ENCODE results near the gene GTF2F1.
"Not testable (repeated sequence)": the region's sequence is repeated elsewhere in the genome, so short reads cannot be mapped to it uniquely, and the experiment has no call there.

GTF2F1 gene

DNA sequence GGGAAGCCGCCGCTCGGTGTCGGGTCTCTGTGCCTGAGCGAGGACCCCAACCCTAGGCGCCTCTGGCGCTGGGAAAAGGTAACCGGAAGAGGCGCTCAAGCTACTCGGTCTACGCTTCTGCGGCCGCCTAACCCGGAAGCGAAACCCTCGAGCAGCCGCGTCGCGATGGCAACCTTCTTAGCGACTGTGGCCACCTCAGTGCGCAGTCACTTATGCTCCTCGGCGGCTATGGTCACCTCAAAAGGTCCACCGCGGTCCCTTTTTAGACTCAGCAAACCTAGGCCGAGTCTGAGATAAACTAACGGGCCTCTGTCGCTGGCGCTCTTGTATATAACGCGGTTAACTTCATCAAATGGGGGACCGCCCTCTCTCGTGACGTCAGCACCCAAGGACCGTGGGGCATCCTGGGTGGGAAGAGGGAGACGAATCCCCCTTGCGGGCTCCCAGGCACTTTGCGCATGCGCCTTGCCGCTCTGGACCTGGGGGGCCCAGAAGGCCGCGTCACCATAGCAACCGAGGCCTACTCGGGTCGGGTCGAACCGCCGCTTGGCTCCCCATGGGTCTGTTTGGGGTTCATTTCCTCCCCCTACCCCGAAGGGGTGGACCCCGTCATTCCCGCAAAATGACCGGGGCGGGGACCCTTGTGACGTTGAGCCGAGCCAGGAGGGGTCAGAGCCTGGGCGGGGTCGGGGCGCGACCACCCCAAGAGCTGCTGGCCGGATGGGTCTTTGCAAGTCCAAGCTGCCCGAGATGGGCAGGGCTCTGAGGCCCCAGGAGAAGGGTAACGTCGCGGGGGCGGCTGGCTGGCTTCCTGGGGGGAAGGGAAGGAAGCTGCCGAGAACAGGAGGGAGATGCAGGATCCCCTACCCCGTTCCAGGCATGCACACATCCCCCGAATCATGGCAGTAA lies at the start of gene GTF2F1:
TSS of gene GTF2F1 (minus strand) at position 91 of the 909 bp plus-strand sequence. CDS start 169 bp downstream, outside the sequence.
- DNase-seq (ENCODE audit: low read depth in 2 of 2), result peak; percentile 92 to 96

- no peak for DNase-seq (ENCODE audit: low read depth in 2 of 2)
Observed at GRCh38 chr19:6442087-6442688, 49.2 kb upstream of the GTF2F1 start.

DNA sequence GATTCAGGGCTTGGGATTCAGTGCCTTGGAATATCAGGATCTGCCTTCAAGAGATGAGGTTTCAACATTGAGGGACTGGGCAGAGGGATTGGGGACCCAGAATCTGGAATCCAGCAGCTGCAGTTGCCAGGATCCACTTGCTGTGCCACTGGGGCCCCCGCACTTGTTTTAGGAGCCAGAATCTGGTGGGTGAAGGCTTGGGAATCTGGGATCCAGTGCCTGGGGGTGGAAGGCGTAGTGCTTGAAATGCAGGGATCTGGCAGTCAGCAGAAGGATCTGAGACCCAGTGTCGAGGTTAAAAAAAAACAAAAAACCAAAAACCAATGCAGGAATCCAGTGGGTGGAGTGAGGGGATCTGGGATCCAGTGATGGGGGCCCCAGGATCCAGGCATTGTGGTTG lies 47.9 kb upstream of the GTF2F1 start:
- DNase-seq (ENCODE audit: low read depth in 2 of 2), result no peak

- DNase-seq (ENCODE audit: low read depth in 2 of 2), result no peak
Observed at GRCh38 chr19:6439743-6440142, 46.8 kb upstream of the GTF2F1 start.

DNA sequence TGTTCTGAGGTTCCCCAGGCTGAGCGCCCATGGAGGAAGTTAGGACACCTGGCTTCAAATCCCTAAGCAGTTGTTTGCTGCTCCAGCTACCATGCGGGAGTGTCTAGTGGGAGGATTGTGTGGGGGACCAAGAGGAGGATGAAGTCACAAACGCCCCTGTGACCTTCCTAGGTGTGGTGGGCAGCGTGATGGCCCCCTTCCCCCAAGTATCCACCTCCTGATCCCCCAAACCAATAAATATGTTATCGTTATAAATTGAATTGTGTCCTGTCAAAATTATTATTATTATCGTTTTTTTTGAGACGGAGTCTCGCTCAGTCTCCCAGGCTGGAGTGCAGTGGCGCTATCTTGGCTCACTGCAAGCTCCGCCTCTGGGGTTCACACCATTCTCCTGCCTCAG lies 40.7 kb upstream of the GTF2F1 start, which contains the start of gene SLC25A41:
TSS of gene SLC25A41 (minus strand) at position 101 of the 400 bp plus-strand sequence. CDS start at position 31, 70 bp downstream.
- DNase-seq (ENCODE audit: low read depth in 2 of 2), result no peak

DNA sequence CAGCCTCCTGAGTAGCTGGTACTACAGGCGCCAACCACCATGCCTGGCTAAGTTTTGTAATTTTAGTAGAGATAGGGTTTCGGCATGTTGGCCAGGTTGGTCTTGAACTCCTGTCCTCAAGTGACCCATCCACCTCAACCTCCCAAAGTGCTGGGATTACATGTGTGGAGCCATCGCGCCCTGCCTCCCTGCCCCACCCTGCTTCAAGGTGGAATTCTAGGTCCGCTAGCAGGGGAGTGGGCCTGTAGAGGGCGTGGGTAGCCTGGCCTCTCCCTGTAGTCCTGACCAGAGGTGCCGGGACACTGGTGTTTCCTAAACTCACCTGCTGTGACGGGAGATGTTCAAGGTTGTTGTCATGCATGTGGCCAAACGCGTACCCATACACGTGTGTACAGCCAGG lies 40.2 kb upstream of the GTF2F1 start:
- no peak for DNase-seq (ENCODE audit: low read depth in 2 of 2)

DNA sequence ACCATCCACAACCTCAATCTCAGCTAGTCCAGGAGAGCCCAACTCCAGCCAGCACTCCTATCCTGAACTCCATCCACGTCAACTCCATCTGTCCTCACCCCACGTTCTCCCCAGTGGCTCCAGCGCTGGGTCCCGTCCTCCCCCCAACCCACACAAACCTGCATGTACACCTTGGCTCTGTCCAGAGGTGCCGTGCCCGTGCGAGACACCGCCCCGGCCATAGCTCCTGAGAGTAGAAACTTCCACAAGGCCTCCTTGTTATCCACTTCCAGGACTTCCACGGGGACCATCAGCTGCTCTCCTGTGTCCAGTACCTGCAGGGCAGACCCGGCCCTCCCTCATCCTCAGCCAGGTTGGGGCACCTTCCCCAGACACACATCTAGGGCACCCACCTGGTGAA lies 38.9 kb upstream of the GTF2F1 start:
- DNase-seq (ENCODE audit: low read depth in 2 of 2), result no peak

GRCh38 chr19:6429419-6430221 lies 36.7 kb upstream of the GTF2F1 start:
- DNase-seq (ENCODE audit: low read depth in 2 of 2), result no peak

DNA sequence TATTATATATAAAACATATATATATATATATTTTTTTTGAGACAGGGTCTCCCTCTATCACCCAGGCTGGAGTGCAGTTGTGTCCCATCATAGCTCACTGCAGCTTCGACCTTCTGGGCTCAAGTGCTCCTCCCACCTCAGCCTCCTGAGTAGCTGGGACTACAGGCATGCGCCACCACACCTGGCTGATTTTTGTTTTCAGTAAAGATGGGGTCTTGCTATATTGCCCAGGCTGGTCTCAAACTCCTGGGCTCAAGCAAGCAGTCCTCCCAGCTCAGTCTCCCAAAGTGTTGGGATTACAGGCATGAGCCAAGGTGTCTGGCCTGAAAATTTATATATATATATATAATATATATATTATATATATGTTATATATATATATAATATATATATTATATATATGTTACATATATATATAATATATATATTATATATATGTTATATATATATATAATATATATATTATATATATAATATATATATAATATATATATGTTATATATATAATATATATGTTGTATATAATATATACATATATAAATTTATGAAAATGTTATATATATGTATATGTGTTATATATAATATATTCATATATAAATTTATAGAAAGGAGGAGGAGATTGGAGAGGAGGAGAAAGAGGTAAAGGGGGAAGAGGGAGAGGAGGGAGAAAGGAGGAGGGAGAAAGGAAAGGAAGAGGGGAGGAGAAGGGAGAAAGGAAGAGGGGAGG lies 35.9 kb upstream of the GTF2F1 start:
- not testable (repeated sequence) for DNase-seq (ENCODE audit: low read depth in 2 of 2)

- DNase-seq (ENCODE audit: low read depth in 2 of 2), result no peak
Observed at GRCh38 chr19:6427131-6427530, 34.2 kb upstream of the GTF2F1 start.

DNA sequence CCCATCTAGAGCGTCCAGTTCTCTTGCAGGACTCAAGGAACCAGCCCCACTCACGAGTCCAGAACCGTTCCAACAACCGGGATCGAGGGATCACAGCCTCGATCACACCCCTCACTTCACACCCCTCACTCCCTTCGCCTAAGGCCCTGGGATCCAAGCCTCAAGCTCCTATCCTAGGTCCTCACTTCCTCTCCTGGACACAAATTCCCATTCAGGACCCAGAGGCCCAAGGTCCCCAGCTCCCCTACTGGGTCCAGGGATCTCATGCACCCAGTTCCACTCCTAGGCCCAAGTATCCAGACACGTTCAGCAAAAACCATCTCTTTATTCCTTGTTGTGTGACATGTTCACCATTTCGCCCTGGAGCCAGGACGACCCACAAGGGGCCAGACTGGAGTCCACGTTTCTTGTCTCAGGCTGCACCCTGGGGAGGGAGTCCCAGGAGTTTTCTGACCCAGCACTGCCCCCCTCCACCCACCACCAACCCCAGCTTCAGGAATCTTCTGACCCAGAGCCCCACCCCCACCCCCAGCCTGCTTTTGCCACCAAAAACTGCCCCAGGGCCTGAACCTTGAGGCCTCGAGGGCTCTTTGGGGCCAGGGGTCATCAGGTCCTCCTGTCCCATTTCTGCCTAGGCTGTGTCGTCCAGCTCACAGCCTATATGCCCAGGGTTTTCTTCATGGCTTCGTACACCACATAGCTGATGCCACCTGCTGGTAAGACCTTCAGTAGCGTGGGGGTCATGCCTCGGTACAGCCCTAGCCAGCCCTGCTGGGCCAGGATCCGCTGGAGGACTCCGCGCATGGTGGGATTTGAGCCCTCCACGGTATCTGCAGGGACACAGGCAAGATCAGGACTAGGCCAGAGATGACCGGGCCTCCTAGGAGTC lies 33.0 kb upstream of the GTF2F1 start:
- no peak for DNase-seq (ENCODE audit: low read depth in 2 of 2)

GRCh38 chr19:6424939-6425731 lies 32.2 kb upstream of the GTF2F1 start:
- DNase-seq (ENCODE audit: low read depth in 2 of 2), result peak; percentile 98

DNA sequence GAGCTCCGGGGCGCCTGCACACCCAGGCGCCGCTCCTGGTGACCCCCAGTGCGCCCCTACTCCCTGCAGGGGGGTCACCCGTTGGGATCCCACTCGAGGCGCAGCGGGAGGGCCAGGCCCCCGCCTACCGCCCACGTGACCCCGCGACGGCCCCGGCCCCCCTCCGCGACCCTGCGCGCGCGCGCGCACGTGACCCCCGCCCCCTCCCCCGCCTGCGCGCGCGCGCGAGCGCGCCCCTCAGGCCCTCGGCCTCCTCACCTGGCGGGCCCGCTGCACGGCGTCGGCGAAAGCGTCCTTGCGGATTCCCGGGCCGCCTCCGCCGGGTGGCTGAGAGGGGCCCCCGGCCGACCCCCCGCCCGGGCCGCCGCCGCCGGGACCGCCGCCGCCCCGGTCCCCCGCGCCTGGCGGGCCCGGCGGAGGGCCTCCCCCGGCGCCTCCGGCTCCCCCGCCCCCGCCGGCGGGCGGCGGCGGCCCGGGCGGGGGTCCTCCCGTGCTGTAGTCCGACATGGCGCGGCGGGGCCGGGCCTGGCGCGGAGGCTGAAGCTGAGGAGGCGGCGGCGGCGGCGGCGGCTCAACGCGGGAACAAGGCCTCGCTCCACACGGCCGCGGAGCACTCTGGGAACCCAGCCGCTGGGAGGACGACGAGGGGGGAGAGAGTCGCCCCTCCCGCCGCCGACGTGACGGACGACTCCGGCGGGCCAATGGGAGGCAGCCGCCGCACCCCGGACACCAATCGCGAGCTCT lies 31.4 kb upstream of the GTF2F1 start, which contains the start of gene KHSRP:
TSS of gene KHSRP (minus strand) at position 617 of the 744 bp plus-strand sequence. CDS start at position 507, 110 bp downstream.
- no peak for DNase-seq (ENCODE audit: low read depth in 2 of 2)

DNA sequence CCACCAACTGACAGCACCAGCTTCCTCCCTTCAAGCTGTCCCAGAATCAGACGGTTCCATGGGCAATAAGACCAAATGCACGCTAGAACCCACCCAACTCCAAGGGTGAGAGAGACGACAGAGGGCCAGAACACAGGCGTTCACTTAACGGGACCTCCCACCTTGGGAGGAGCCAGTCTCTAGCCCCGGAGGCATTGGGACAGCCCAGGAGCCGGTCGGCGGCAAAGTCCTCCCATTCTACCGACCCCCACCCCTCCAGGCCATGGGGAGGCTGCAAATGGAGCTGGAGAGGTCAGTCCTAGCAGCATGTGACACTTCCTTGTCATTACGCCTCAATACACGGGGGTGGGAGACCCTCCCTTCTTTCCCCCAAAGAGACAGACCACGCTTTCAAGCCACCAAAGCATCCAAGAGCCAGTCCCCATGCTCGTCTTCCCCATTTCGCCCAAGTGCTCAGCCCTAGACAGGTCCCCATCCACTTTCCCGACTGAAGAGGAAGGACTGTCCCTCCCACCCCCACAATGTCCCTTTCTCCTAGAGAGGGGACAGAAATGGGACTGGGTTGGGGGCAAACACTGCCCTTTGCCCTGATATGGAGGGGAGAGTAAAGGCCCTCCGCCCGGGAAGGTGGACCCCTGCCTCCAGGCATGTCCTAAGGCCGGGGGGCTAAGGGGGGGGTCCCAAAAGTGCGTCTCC lies 30.7 kb upstream of the GTF2F1 start:
- peak in 1 of 2 donors; percentile 23 for DNase-seq (ENCODE audit: low read depth in 2 of 2)

- DNase-seq (ENCODE audit: low read depth in 2 of 2), result no peak
Observed at GRCh38 chr19:6421075-6422014, 28.4 kb upstream of the GTF2F1 start.

DNA sequence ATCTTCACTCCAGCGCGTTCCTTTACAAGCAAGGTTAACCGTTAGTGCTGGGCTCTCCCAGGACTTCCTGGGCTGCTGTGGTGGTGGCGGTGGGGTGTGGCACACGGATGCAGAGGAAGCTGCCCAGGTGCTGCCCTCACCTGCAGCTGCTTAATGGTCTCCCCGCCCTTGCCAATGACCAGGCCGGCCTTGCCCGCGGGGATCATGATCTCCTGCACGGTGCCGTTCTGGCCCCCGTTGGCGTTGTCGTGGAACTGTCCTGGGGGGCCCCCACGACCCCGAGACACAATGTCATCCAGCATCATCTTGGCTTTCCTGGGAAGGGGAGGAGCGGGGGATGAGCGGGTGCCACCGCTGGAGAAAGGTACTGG lies 25.6 kb upstream of the GTF2F1 start:
- DNase-seq (ENCODE audit: low read depth in 2 of 2), result no peak

Measured in stimulated activated CD8-positive, alpha-beta memory T cell treated with anti-CD3 and anti-CD28 coated beads, Interleukin-2, amount 100 ng/mL, for 48 hours (primary cell).